ENCODE data around the gene LIN7B. TPM values are rescaled to one million over a fixed set of nuclear protein-coding genes. Genes with fewer than 3 reads are reported as not detected.
A peak's percentile ranks its signal among the peaks of the same experiment; 100 is the strongest.

The LIN7B gene
- total and polyA plus RNA-seq, 9 of the 15 experiments (the other 6 are each of a cell fraction or from before 2014, with no cell fraction given) = 0.89 to 15.7 (median 4.0) TPM

DNA sequence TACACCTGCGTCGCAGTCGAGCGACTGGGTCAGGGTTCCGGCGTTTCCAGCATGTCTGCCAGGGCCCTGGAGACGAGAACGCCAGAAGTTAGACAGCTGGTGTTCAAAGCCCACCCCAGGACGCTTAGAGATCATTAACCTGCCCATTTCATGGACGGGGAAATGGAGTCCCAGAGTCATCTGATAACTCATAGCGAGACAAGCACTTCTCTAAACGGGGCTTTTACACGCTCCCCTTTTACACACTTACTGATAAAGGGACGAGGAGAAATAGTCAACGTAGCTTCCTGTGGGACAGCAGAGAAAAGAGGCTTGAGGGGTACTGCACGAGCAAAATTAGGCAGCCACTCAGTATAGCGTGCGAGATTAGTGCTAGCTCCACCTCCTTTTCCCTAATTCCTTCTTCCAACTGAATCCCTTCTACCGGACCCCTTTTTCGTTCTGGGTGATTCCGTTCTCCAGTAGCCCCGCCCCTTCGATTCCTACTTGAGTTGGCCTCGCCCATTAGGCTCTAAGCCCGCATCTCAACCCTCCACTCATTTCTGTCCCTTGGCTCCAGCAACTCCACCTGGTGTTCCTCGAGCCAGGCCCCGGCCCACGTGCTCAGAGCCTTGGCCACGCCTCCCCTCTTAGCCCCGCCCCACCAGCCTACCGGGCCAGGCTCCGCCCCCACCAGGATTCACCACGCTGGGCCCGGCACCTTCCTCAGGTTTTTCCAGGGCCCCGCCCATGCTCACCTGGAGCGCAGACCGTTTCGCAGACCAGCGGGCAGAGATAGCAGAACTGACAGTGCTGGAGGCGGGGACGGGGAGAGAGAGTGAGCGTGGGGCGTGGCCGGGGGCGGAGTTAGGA, 37.3 kb downstream of the LIN7B start:
- Histone ChIP-seq H3K4me2 (ENCODE audit: insufficient read depth, low read length) (peak overlapping the region; percentile 99), H3K27me3 (ENCODE audit: control insufficient read depth in 2 of 2, insufficient read depth in 2 of 2, low read length in 2 of 2) (no peaks in the 10 kb centered on the region), H3K9ac (ENCODE audit: insufficient read depth in 1 of 2, low read depth in 2 of 2, low read length in 2 of 2) (peak overlapping the region; percentile 86 to 98), H3K9me1 (ENCODE audit: control insufficient read depth, insufficient read depth, low read length) (no peaks in the 10 kb centered on the region), H2AFZ (ENCODE audit: low read depth, low read length) (peak overlapping the region; percentile 69), H4K20me1 (replicated peaks; ENCODE audit: control insufficient read depth, insufficient read depth, low read length) (peaks cover 5% of the 10 kb centered on the region; the same call in 1 of the 2 replicates), H3K4me1 (replicated peaks in 1 of 2; ENCODE audit: control insufficient read depth in 2 of 2, insufficient read depth in 2 of 2, low read length in 2 of 2) (peaks cover 50 to 88% of the 10 kb centered on the region in 2 experiments), H3K79me2 (ENCODE audit: control insufficient read depth, insufficient read depth, low read length) (peaks cover 47% of the 10 kb centered on the region; the same call in 2 of the 3 replicates), H3K36me3 (ENCODE audit: control insufficient read depth, insufficient read depth, low read length) (no peaks in the 10 kb centered on the region), H3K9me3 (replicated peaks; ENCODE audit: control insufficient read depth, insufficient read depth, low read depth, low read length) (no peaks in the 10 kb centered on the region), H3K4me3 (peak overlapping the region; percentile 54), H3K27ac (ENCODE audit: extremely low read depth, low read depth, low read length) (peak overlapping the region; percentile 89)
- intact Hi-C loops (cut with micrococcal nuclease) = loop anchor here (5.0 to 10.0 kb wide), 3 partner anchors 157 to 819 kb away; partner anchors contain the start of genes GYS1, RUVBL2 and SLC17A7
- DNase-seq (ENCODE audit: extremely low read depth in 1 of 4, low spot score in 3 of 4) (peak; percentile 86 to 97 (median 90)), FAIRE-seq (peak; percentile 95), ATAC-seq (peak; percentile 64)
- POLR2A ChIA-PET = interaction anchor here (0.6 to 2.0 kb wide), 10 partner anchors 10 to 701 kb away, joined by 3 to 11 read pairs (median 3); no protein-coding TSS in a partner anchor
- in situ Hi-C loops (cut with MboI) = no loop called here
- no TSS peak for BruUV-seq (replicated peaks)
- CTCF ChIA-PET (ENCODE audit: low intra/inter-chr PET ratio) = no interaction called here
- WGBS (ENCODE audit: insufficient coverage, low coverage, missing lambda C conversion rate) = 1% methylated on average over 38 of the region's 45 CpGs
- no peak for TF ChIP-seq TARDBP (IDR thresholded peaks at IDR 0.05)
- TF ChIP-seq, protein P1, sequence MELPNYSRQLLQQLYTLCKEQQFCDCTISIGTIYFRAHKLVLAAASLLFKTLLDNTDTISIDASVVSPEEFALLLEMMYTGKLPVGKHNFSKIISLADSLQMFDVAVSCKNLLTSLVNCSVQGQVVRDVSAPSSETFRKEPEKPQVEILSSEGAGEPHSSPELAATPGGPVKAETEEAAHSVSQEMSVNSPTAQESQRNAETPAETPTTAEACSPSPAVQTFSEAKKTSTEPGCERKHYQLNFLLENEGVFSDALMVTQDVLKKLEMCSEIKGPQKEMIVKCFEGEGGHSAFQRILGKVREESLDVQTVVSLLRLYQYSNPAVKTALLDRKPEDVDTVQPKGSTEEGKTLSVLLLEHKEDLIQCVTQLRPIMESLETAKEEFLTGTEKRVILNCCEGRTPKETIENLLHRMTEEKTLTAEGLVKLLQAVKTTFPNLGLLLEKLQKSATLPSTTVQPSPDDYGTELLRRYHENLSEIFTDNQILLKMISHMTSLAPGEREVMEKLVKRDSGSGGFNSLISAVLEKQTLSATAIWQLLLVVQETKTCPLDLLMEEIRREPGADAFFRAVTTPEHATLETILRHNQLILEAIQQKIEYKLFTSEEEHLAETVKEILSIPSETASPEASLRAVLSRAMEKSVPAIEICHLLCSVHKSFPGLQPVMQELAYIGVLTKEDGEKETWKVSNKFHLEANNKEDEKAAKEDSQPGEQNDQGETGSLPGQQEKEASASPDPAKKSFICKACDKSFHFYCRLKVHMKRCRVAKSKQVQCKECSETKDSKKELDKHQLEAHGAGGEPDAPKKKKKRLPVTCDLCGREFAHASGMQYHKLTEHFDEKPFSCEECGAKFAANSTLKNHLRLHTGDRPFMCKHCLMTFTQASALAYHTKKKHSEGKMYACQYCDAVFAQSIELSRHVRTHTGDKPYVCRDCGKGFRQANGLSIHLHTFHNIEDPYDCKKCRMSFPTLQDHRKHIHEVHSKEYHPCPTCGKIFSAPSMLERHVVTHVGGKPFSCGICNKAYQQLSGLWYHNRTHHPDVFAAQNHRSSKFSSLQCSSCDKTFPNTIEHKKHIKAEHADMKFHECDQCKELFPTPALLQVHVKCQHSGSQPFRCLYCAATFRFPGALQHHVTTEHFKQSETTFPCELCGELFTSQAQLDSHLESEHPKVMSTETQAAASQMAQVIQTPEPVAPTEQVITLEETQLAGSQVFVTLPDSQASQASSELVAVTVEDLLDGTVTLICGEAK (IDR thresholded peaks at IDR 0.05) = 0 out of 2 replicates have a peak, but pooled peaks have one; percentile 11
- TF ChIP-seq, protein P1 (CRISPR knock-in tag; IDR thresholded peaks at IDR 0.05) = no peak
- TF ChIP-seq BRD9 (IDR thresholded peaks at IDR 0.05; ENCODE audit: low read depth, partially characterized antibody) = no peak
- TF ChIP-seq, protein P2, sequence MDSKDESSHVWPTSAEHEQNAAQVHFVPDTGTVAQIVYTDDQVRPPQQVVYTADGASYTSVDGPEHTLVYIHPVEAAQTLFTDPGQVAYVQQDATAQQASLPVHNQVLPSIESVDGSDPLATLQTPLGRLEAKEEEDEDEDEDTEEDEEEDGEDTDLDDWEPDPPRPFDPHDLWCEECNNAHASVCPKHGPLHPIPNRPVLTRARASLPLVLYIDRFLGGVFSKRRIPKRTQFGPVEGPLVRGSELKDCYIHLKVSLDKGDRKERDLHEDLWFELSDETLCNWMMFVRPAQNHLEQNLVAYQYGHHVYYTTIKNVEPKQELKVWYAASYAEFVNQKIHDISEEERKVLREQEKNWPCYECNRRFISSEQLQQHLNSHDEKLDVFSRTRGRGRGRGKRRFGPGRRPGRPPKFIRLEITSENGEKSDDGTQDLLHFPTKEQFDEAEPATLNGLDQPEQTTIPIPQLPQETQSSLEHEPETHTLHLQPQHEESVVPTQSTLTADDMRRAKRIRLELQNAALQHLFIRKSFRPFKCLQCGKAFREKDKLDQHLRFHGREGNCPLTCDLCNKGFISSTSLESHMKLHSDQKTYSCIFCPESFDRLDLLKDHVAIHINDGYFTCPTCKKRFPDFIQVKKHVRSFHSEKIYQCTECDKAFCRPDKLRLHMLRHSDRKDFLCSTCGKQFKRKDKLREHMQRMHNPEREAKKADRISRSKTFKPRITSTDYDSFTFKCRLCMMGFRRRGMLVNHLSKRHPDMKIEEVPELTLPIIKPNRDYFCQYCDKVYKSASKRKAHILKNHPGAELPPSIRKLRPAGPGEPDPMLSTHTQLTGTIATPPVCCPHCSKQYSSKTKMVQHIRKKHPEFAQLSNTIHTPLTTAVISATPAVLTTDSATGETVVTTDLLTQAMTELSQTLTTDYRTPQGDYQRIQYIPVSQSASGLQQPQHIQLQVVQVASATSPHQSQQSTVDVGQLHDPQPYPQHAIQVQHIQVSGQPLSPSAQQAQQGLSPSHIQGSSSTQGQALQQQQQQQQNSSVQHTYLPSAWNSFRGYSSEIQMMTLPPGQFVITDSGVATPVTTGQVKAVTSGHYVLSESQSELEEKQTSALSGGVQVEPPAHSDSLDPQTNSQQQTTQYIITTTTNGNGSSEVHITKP (IDR thresholded peaks at IDR 0.05; ENCODE audit: partially characterized antibody) = peak; percentile 96
- no peak for TF ChIP-seq DMBX1 (CRISPR knock-in tag; IDR thresholded peaks at IDR 0.05; ENCODE audit: borderline replicate concordance)
